GM18526 (cell line): ENCODE results near the gene RND3.

ENCODE experiments used
- POLR2A ChIP-seq: IDR thresholded peaks from 3 replicates; pipeline ENCODE4 v1.6.1; 2011; ENCODE audit not compliant: insufficient read length; ENCODE audit errors: extremely low read depth

The RND3 gene

GRCh38 chr2:150487537-150488429, at the start of gene RND3:
Gene RND3, minus strand, starts transcription at chr2:150487667. Its CDS starts 250 bp downstream, at chr2:150487417.
- no peak for TF ChIP-seq POLR2A

- no peak for TF ChIP-seq POLR2A
These were observed 47.7 kb upstream of the RND3 start for GRCh38 chr2:150535176-150535575.

GRCh38 chr2:150532879-150533278, 45.4 kb upstream of the RND3 start:
- TF ChIP-seq POLR2A = no peak

- no peak for TF ChIP-seq POLR2A
These were observed 44.6 kb upstream of the RND3 start for GRCh38 chr2:150532020-150532419.

- TF ChIP-seq POLR2A = no peak
These were observed 44.1 kb upstream of the RND3 start for GRCh38 chr2:150531591-150531990.

- no peak for TF ChIP-seq POLR2A
These were observed 42.7 kb upstream of the RND3 start for GRCh38 chr2:150530168-150530567.

GRCh38 chr2:150528861-150529801, 41.7 kb upstream of the RND3 start:
- TF ChIP-seq POLR2A = no peak

GRCh38 chr2:150526827-150527226, 39.4 kb upstream of the RND3 start:
- no peak for TF ChIP-seq POLR2A

- no peak for TF ChIP-seq POLR2A
These were observed 38.5 kb upstream of the RND3 start for GRCh38 chr2:150526006-150526405.

GRCh38 chr2:150522269-150522668, 34.8 kb upstream of the RND3 start:
- no peak for TF ChIP-seq POLR2A

- TF ChIP-seq POLR2A = no peak
These were observed 33.6 kb upstream of the RND3 start for GRCh38 chr2:150520887-150521664.

- TF ChIP-seq POLR2A = no peak
These were observed 32.6 kb upstream of the RND3 start for GRCh38 chr2:150520033-150520432.

- TF ChIP-seq POLR2A = no peak
These were observed 30.6 kb upstream of the RND3 start for GRCh38 chr2:150517951-150518680.

GRCh38 chr2:150513647-150514046, 26.2 kb upstream of the RND3 start:
- TF ChIP-seq POLR2A = no peak
